Endothelial cell of umbilical vein (primary cell): ENCODE data around the gene TIFAB.

Experiments
- CTCF ChIP-seq, 2 donors: IDR thresholded peaks; 1 replicate in 1 of 2; 2 replicates in 1 of 2; pipeline ENCODE4 v1.5.1; 2011; ENCODE audit warnings: low read length in 2 of 2, mild to moderate bottlenecking in 2 of 2, moderate library complexity in 2 of 2, control low read depth in 1 of 2, inconsistent platforms in 1 of 2, low read depth in 1 of 2; ENCODE audit not compliant: insufficient read depth in 1 of 2; ENCODE audit errors: extremely low read depth in 1 of 2
- MAX ChIP-seq: IDR thresholded peaks from 2 replicates; pipeline ENCODE4 v1.6.1; 2011; ENCODE audit not compliant: insufficient read depth, insufficient read length
- POLR2A ChIP-seq: IDR thresholded peaks from 2 replicates; pipeline ENCODE4 v1.6.1; 2012; ENCODE audit warnings: low read depth, mild to moderate bottlenecking, control low read depth, low read length
- POLR2AphosphoS5 ChIP-seq: IDR thresholded peaks from 2 replicates; pipeline ENCODE4 v1.6.1; 2012; ENCODE audit warnings: low read depth, mild to moderate bottlenecking, control low read depth, low read length, moderate library complexity; ENCODE audit not compliant: insufficient read depth

- TF ChIP-seq CTCF (IDR thresholded peaks at IDR 0.05; ENCODE audit: extremely low read depth in 1 of 2, insufficient read depth in 1 of 2, low read depth in 1 of 2, low read length in 2 of 2) (no peak), POLR2A (no peak), POLR2AphosphoS5 (no peak), MAX (no peak)
These were observed 1.2 kb downstream of the TIFAB start for GRCh38 chr5:135450952-135451351.
